ENCODE data around the gene MRPS23. TPM values are rescaled to one million over a fixed set of nuclear protein-coding genes. Genes with fewer than 3 reads are reported as not detected.

Gene MRPS23
- total RNA-seq, 4 donors from 2014 or later = 0.37 to 11.1 (median 6.5) TPM

DNA sequence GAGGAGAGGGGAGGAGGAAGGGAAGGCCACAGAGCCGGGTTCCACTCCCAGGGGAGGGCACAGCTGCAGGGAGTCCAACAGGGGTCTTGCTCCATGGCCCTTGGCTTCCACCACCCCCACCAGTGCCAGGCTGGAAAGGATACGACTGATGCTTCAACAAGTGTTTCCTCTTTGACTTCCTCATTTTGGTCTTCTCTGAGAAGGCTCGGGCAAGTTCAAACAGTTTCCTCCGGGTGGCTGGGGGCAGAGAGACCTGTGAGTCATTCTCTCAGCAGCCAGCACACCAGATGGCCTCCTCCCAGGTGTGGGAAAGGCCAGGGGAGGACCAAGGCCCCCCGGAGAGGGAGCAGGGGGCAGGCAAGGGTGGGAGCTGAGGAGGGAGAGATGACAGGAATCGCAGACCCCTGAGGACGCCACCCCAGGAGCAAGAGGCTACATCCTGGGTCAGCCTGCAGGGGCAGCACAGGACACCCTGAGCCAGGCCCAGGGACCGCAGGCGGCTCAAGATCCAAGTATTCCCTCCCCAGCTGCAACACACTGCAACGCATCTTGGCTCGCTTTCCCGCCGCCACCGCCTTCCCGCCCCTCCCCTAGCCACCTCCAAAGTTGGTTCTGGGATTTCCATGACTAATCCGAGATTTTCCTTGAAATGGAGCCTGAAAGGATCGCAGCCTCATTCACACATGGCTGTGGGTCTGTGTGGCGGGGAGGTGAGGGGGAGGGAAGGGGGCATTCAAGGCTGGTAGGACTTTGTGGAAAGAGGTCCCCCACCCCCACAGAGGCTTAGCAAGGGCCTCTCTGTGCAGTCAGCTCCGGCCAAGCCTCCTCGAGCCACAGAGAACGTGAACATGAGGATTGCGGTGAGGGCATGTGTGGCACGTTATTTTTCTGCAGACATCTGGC lies 18.4 kb upstream of the MRPS23 start:
- Histone ChIP-seq H3K4me1 (peaks cover 21 to 36% (median 26%) of the 10 kb centered on the region in 4 donors), H3K4me3 (no peak overlapping the region), H3K9me3 (no peaks in the 10 kb centered on the region), H3K27ac (peak overlapping the region; percentile 78 to 92 (median 84)), H3K36me3 (no peaks in the 10 kb centered on the region), H3K27me3 (no peaks in the 10 kb centered on the region)
- intact Hi-C loops (cut with DNase I; ENCODE audit: low total_unique reads) = no loop called here
- in situ Hi-C loops (cut with MboI; ENCODE audit: low pct_ligation_motif_present in 1 of 4, low pct_unique_long_range_greater_than_20kb in 1 of 4, low sequenced_read_pairs in 3 of 4) = loop anchor here in 2 of 4 donors (25.0 kb wide), 2 partner anchors 219 to 244 kb away; partner anchors contain the start of gene DYNLL2 (in 1 of the 2)
- WGBS, 2 donors (ENCODE audit: low coverage in 1 of 2) = 42 to 60% methylated on average over 5 to 23 of the region's 23 CpGs
- peak; percentile 65 for DNase-seq
- TF ChIP-seq EP300 (IDR thresholded peaks at IDR 0.05; ENCODE audit: low read depth) (no peak), POLR2A (IDR thresholded peaks at IDR 0.05) (no peak), POLR2AphosphoS5 (IDR thresholded peaks at IDR 0.05) (peak; percentile 11 to 56 (median 43))
- TF ChIP-seq, protein P1, sequence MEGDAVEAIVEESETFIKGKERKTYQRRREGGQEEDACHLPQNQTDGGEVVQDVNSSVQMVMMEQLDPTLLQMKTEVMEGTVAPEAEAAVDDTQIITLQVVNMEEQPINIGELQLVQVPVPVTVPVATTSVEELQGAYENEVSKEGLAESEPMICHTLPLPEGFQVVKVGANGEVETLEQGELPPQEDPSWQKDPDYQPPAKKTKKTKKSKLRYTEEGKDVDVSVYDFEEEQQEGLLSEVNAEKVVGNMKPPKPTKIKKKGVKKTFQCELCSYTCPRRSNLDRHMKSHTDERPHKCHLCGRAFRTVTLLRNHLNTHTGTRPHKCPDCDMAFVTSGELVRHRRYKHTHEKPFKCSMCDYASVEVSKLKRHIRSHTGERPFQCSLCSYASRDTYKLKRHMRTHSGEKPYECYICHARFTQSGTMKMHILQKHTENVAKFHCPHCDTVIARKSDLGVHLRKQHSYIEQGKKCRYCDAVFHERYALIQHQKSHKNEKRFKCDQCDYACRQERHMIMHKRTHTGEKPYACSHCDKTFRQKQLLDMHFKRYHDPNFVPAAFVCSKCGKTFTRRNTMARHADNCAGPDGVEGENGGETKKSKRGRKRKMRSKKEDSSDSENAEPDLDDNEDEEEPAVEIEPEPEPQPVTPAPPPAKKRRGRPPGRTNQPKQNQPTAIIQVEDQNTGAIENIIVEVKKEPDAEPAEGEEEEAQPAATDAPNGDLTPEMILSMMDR (IDR thresholded peaks at IDR 0.05) = peak; percentile 19 to 48 (median 32)

- no peaks in the 10 kb centered on the region for H3K27me3 ChIP-seq
- H3K4me3 ChIP-seq = no peak overlapping the region
- intact Hi-C loops (cut with DNase I; ENCODE audit: low total_unique reads) (no loop called here), in situ Hi-C loops (cut with MboI; ENCODE audit: low pct_ligation_motif_present in 1 of 4, low pct_unique_long_range_greater_than_20kb in 1 of 4, low sequenced_read_pairs in 3 of 4) (loop anchor here in 2 of 4 donors (25.0 kb wide), 2 partner anchors 220 to 245 kb away; partner anchors contain the start of gene DYNLL2 (in 1 of the 2))
- peaks cover 25 to 36% (median 30%) of the 10 kb centered on the region in 4 donors for H3K4me1 ChIP-seq
- TF ChIP-seq POLR2AphosphoS5 (IDR thresholded peaks at IDR 0.05) = no peak
- TF ChIP-seq, protein P1 (IDR thresholded peaks at IDR 0.05) = no peak
- TF ChIP-seq POLR2A (IDR thresholded peaks at IDR 0.05) = no peak
- TF ChIP-seq EP300 (IDR thresholded peaks at IDR 0.05; ENCODE audit: low read depth) = no peak
- peak overlapping the region; percentile 78 to 92 (median 84) for H3K27ac ChIP-seq
- DNase-seq = no peak
- 96% methylated on average over 10 of the region's 10 CpGs; no CpG with 5 or more reads in 1 of the 2 donors for WGBS, 2 donors (ENCODE audit: low coverage in 1 of 2)
- no peaks in the 10 kb centered on the region for H3K36me3 ChIP-seq
- no peaks in the 10 kb centered on the region for H3K9me3 ChIP-seq
Observed at GRCh38 chr17:57867126-57867525, 17.3 kb upstream of the MRPS23 start.

DNA sequence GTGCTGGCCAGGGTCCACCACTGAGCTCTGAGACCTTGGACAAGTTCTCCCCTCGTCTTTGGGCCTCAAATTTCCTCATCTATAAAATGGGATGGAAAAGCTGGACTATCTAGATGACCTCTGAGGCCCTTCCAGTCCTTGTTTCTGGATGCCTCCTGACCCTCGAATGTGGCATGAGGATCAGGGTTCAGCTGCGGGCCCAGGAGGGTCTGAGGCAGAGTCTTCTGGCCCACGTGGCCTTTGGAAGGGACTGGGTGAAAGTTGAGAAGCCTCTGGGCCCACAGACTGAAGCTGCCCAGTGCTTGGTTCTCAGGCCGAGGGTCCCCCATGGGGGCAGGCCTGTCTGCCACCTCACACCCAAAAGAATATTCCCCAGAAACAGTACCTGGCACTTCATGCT lies 16.9 kb upstream of the MRPS23 start:
- Histone ChIP-seq H3K27me3 (no peaks in the 10 kb centered on the region), H3K36me3 (no peaks in the 10 kb centered on the region), H3K4me3 (no peak overlapping the region), H3K4me1 (peaks cover 25 to 37% (median 33%) of the 10 kb centered on the region in 4 donors), H3K27ac (peak overlapping the region in 3 of 4 donors; percentile 78 to 92 (median 85)), H3K9me3 (no peaks in the 10 kb centered on the region)
- no peak for DNase-seq
- 97% methylated on average over 5 of the region's 5 CpGs; no CpG with 5 or more reads in 1 of the 2 donors for whole genome bisulfite sequencing, 2 donors (ENCODE audit: low coverage in 1 of 2)
- in situ Hi-C loops (cut with MboI; ENCODE audit: low pct_ligation_motif_present in 1 of 4, low pct_unique_long_range_greater_than_20kb in 1 of 4, low sequenced_read_pairs in 3 of 4) (loop anchor here in 2 of 4 donors (25.0 kb wide), 2 partner anchors 221 to 246 kb away; partner anchors contain the start of gene DYNLL2 (in 1 of the 2)), intact Hi-C loops (cut with DNase I; ENCODE audit: low total_unique reads) (no loop called here)
- TF ChIP-seq POLR2AphosphoS5 (IDR thresholded peaks at IDR 0.05) (no peak), EP300 (IDR thresholded peaks at IDR 0.05; ENCODE audit: low read depth) (no peak), POLR2A (IDR thresholded peaks at IDR 0.05) (no peak)
- TF ChIP-seq, protein P1 (IDR thresholded peaks at IDR 0.05) = no peak

- Histone ChIP-seq H3K4me1 (peaks cover 25 to 42% (median 36%) of the 10 kb centered on the region in 4 donors), H3K4me3 (no peak overlapping the region), H3K36me3 (no peaks in the 10 kb centered on the region), H3K27ac (no peak overlapping the region), H3K9me3 (no peaks in the 10 kb centered on the region), H3K27me3 (no peaks in the 10 kb centered on the region)
- TF ChIP-seq POLR2A (IDR thresholded peaks at IDR 0.05) = no peak
- TF ChIP-seq, protein P1 (IDR thresholded peaks at IDR 0.05) = no peak
- no peak for TF ChIP-seq EP300 (IDR thresholded peaks at IDR 0.05; ENCODE audit: low read depth)
- TF ChIP-seq POLR2AphosphoS5 (IDR thresholded peaks at IDR 0.05) = no peak
- no peak for DNase-seq
- 60 to 85% methylated on average over 1 to 10 of the region's 10 CpGs for WGBS, 2 donors (ENCODE audit: low coverage in 1 of 2)
- intact Hi-C loops (cut with DNase I; ENCODE audit: low total_unique reads) (no loop called here), in situ Hi-C loops (cut with MboI; ENCODE audit: low pct_ligation_motif_present in 1 of 4, low pct_unique_long_range_greater_than_20kb in 1 of 4, low sequenced_read_pairs in 3 of 4) (loop anchor here in 2 of 4 donors (25.0 kb wide), 2 partner anchors 221 to 246 kb away; partner anchors contain the start of gene DYNLL2 (in 1 of the 2))
Observed at GRCh38 chr17:57866319-57866718, 16.5 kb upstream of the MRPS23 start.

Data from transverse colon (tissue), 4 donors.